ENCODE measurements around the gene PPP4R3A. TPM values are rescaled to one million over a fixed set of nuclear protein-coding genes. Genes with fewer than 3 reads are reported as not detected.

The PPP4R3A gene
- total RNA-seq, 1 donor from 2014 or later: 98.9 TPM

DNA sequence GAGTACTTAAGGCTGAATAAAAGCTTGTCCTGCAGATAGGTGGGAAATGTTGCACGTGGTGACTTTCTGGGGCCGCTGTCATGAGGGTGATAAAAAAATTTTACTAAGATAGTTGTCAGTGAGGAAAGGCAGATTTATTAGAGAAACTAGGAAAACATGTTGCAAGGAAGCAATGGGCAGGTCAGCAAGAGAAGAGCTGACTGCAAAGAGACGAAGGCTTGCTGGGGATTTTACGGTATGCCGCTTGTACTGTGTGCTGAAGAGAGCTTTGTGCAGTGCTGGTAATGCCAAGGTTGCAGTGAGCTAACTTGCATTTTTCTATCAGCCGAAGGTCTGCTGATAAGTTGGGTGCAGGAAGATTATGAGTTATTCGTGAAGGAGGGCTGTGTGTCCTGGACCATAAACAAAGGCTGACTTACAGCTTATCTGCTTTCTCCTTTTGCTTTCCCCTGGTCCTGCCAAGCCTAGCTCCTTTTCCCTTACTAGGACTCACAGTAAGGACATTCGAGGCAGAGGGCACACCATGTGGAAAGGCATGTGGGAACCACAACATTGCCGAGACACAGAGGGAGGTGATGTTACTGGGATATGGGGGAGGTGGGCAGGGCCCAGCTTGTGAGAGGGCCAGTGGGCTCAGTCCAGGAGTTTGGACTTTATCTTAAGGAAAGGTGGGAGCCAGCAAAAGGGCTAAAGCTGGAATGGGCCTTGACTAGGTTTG is 85.1 kb downstream of the PPP4R3A start:
- Mint-ChIP-seq H3K27ac (no peak overlapping the region), H3K27me3 (ENCODE audit: insufficient read depth, low read depth) (peaks cover 10% of the 10 kb centered on the region), H3K9me3 (peaks cover 6% of the 10 kb centered on the region), H3K4me1 (no peaks in the 10 kb centered on the region), H3K4me3 (no peak overlapping the region), H3K36me3 (no peaks in the 10 kb centered on the region)
- H3K27me3 ChIP-seq: no peaks in the 10 kb centered on the region
- H3K79me2 ChIP-seq (ENCODE audit: low read depth): no peaks in the 10 kb centered on the region
- no peak overlapping the region for H3K9ac ChIP-seq
- no peak for DNase-seq (ENCODE audit: low spot score)
- H3K9me3 ChIP-seq (ENCODE audit: low read depth): no peaks in the 10 kb centered on the region
- no peak overlapping the region for H3K27ac ChIP-seq
- no peaks in the 10 kb centered on the region for H3F3A ChIP-seq (ENCODE audit: low read depth)
- TF ChIP-seq, protein P1, sequence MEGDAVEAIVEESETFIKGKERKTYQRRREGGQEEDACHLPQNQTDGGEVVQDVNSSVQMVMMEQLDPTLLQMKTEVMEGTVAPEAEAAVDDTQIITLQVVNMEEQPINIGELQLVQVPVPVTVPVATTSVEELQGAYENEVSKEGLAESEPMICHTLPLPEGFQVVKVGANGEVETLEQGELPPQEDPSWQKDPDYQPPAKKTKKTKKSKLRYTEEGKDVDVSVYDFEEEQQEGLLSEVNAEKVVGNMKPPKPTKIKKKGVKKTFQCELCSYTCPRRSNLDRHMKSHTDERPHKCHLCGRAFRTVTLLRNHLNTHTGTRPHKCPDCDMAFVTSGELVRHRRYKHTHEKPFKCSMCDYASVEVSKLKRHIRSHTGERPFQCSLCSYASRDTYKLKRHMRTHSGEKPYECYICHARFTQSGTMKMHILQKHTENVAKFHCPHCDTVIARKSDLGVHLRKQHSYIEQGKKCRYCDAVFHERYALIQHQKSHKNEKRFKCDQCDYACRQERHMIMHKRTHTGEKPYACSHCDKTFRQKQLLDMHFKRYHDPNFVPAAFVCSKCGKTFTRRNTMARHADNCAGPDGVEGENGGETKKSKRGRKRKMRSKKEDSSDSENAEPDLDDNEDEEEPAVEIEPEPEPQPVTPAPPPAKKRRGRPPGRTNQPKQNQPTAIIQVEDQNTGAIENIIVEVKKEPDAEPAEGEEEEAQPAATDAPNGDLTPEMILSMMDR (IDR thresholded peaks at IDR 0.05): no peak
- TF ChIP-seq EZH2phosphoT487 (IDR thresholded peaks at IDR 0.05) (no peak), EZH2 (IDR thresholded peaks at IDR 0.05) (no peak)
- H4K20me1 ChIP-seq (ENCODE audit: low read depth): no peaks in the 10 kb centered on the region
- H3K4me1 ChIP-seq: no peaks in the 10 kb centered on the region
- H3K36me3 ChIP-seq: no peaks in the 10 kb centered on the region
- H3K4me2 ChIP-seq: no peak overlapping the region
- no peak overlapping the region for H2AFZ ChIP-seq (replicated peaks)
- no peak overlapping the region for H3K4me3 ChIP-seq

DNA sequence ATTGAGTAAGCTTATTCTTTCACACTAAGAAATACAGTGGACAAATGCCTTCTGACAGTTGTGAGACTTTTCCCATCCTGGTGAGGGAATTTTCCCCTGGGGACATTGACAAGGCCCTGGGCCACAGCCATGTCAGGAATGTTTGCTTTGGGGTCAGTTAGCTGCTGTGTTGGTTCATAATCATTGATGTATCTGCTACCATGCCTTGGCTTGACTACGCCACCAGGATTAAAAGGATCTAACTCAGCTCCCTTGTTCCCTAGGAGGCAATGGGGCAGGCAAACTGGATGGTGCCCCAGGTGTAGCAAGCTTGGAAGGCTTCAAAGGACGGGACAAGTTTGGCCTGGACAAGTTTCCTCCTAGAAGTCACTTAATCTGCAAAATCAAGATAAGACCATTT is 89.4 kb downstream of the PPP4R3A start:
- H3F3A ChIP-seq (ENCODE audit: low read depth): peaks cover 11% of the 10 kb centered on the region
- Mint-ChIP-seq H3K4me3 (no peak overlapping the region), H3K9me3 (peaks cover 6% of the 10 kb centered on the region), H3K27me3 (ENCODE audit: insufficient read depth, low read depth) (peaks cover 16% of the 10 kb centered on the region), H3K4me1 (peaks cover 22% of the 10 kb centered on the region), H3K36me3 (no peaks in the 10 kb centered on the region), H3K27ac (no peak overlapping the region)
- no peaks in the 10 kb centered on the region for H3K36me3 ChIP-seq
- DNase-seq (ENCODE audit: low spot score): no peak
- no peak overlapping the region for H3K9ac ChIP-seq
- H3K27me3 ChIP-seq: peaks cover 7% of the 10 kb centered on the region
- H3K4me3 ChIP-seq: no peak overlapping the region
- H3K27ac ChIP-seq: no peak overlapping the region
- H2AFZ ChIP-seq (replicated peaks): no peak overlapping the region
- H4K20me1 ChIP-seq (ENCODE audit: low read depth): peaks cover 11% of the 10 kb centered on the region
- TF ChIP-seq EZH2 (IDR thresholded peaks at IDR 0.05) (no peak), EZH2phosphoT487 (IDR thresholded peaks at IDR 0.05) (no peak)
- TF ChIP-seq, protein P1 (IDR thresholded peaks at IDR 0.05): no peak
- no peaks in the 10 kb centered on the region for H3K9me3 ChIP-seq (ENCODE audit: low read depth)
- peaks cover 18% of the 10 kb centered on the region for H3K79me2 ChIP-seq (ENCODE audit: low read depth)
- peaks cover 11% of the 10 kb centered on the region for H3K4me1 ChIP-seq
- no peak overlapping the region for H3K4me2 ChIP-seq

DNA sequence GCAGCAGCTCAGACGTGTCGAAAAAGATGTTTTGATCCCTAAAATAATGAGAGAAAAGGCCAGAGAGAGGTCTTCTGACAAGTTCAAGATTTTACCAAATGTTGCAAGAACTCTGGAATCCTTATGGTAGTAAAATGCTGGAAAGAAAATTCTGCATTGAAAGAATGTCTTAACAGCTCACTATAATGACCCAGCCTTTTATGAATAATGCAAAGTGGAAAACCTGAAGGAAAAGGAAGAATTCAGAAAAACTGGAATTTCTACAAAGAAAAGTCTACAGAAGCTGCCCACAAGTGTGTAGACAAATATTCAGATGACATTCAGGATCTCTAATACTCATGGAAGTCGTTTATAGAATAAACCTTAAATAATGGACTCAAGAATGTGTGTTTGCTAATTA is 90.7 kb downstream of the PPP4R3A start:
- H3K4me3 ChIP-seq: no peak overlapping the region
- H3K4me1 ChIP-seq: peaks cover 22% of the 10 kb centered on the region
- peaks cover 12% of the 10 kb centered on the region for H3K27me3 Mint-ChIP-seq (ENCODE audit: insufficient read depth, low read depth)
- peaks cover 23% of the 10 kb centered on the region for H4K20me1 ChIP-seq (ENCODE audit: low read depth)
- peaks cover 32% of the 10 kb centered on the region for H3K4me1 Mint-ChIP-seq
- no peak overlapping the region for H3K27ac ChIP-seq
- peaks cover under 1% of the 10 kb centered on the region for H3K9me3 Mint-ChIP-seq
- H3K79me2 ChIP-seq (ENCODE audit: low read depth): peaks cover 27% of the 10 kb centered on the region
- no peak overlapping the region for H3K4me3 Mint-ChIP-seq
- peaks cover 2% of the 10 kb centered on the region for H3K36me3 Mint-ChIP-seq
- TF ChIP-seq, protein P1 (IDR thresholded peaks at IDR 0.05): no peak
- no peak for TF ChIP-seq EZH2 (IDR thresholded peaks at IDR 0.05)
- no peak for TF ChIP-seq EZH2phosphoT487 (IDR thresholded peaks at IDR 0.05)
- H3K9me3 ChIP-seq (ENCODE audit: low read depth): no peaks in the 10 kb centered on the region
- no peak overlapping the region for H3K9ac ChIP-seq
- no peak for DNase-seq (ENCODE audit: low spot score)
- no peaks in the 10 kb centered on the region for H3K36me3 ChIP-seq
- H3F3A ChIP-seq (ENCODE audit: low read depth): peaks cover 23% of the 10 kb centered on the region
- no peak overlapping the region for H3K4me2 ChIP-seq
- peaks cover 7% of the 10 kb centered on the region for H3K27me3 ChIP-seq
- no peak overlapping the region for H3K27ac Mint-ChIP-seq
- H2AFZ ChIP-seq (replicated peaks): no peak overlapping the region

Data from neural progenitor cell (in vitro differentiated cells).